Keratinocyte (primary cell): ENCODE data around the gene RNF166.

Experiments
- EZH2 ChIP-seq: IDR thresholded peaks from one replicate; pipeline ENCODE4 v1.6.1; 2012; ENCODE audit warnings: inconsistent platforms, mild to moderate bottlenecking, low read length, moderate library complexity
- TF ChIP-seq, protein P1 (sequence below), 3 experiments: IDR thresholded peaks in 1 of 3; conservative IDR thresholded peaks in 1 of 3; optimal IDR thresholded peaks in 1 of 3; 2 replicates in 2 of 3; 3 replicates in 1 of 3; pipeline versions ENCODE3 to v1.5.1; 2011; ENCODE audit warnings: low read length in 3 of 3, mild to moderate bottlenecking in 3 of 3, moderate library complexity in 2 of 3, control low read depth in 1 of 3, inconsistent platforms in 1 of 3; ENCODE audit not compliant: insufficient read depth in 2 of 3; ENCODE audit errors: extremely low read depth in 1 of 3

DNA sequence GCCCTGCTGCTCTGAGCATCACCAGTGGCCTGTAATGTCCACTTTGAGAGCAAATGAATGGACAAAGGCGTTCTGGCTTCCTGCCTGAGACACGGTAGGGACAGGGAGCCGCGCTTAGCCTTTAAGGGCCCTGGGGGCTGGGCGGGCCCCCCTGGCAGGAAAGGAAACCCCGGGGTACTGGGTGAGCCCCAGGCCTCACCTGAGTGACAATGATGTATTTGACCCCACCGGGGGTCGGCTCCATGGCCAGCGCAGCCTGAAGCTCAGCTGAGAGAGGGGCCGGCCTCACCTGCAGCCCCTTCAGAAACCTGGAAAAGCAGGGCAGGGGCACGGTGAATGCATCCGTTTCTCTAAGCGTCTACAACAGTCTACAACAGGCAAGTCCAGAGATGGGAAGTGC is 53.1 kb downstream of the RNF166 start:
- TF ChIP-seq, protein P1, sequence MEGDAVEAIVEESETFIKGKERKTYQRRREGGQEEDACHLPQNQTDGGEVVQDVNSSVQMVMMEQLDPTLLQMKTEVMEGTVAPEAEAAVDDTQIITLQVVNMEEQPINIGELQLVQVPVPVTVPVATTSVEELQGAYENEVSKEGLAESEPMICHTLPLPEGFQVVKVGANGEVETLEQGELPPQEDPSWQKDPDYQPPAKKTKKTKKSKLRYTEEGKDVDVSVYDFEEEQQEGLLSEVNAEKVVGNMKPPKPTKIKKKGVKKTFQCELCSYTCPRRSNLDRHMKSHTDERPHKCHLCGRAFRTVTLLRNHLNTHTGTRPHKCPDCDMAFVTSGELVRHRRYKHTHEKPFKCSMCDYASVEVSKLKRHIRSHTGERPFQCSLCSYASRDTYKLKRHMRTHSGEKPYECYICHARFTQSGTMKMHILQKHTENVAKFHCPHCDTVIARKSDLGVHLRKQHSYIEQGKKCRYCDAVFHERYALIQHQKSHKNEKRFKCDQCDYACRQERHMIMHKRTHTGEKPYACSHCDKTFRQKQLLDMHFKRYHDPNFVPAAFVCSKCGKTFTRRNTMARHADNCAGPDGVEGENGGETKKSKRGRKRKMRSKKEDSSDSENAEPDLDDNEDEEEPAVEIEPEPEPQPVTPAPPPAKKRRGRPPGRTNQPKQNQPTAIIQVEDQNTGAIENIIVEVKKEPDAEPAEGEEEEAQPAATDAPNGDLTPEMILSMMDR (optimal IDR thresholded peaks at IDR 0.05 in 1 of 3, IDR thresholded peaks at IDR 0.05 in 1 of 3, conservative IDR thresholded peaks at IDR 0.05 in 1 of 3; ENCODE audit: extremely low read depth in 1 of 3, insufficient read depth in 2 of 3, low read length in 3 of 3): no peak
- TF ChIP-seq EZH2: no peak
